Measurements from ENCODE around the gene INF2. TPM values are rescaled to one million over a fixed set of nuclear protein-coding genes. Genes with fewer than 3 reads are reported as not detected.

Gene INF2
- total and polyA plus RNA-seq, 4 donors: 22.8 to 72.8 (median 44.0) TPM

DNA sequence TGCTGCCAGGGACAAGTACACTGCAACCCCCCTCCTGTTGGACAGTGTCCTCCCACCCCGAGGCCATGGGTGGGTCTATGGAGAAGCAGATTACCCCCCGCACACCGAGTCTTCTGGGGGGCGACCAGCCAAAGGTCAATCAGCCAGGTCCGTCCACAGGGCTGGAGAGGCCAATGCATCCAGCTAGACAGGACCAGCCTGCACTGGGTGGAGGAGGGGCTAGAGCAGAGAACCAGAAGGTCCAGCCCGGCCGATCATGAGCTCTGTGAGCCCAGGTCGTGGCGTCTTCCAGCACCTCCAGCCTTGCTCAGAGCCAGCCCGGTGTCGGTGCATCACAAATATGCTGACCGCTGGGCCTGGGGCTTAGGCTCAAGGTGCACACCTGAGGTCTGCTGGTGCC is 26.5 kb downstream of the INF2 start:
- Histone ChIP-seq H3K4me1 (ENCODE audit: control insufficient read depth, insufficient read depth, low read length) (peaks cover 4% of the 10 kb centered on the region), H3K27me3 (ENCODE audit: control insufficient read depth, insufficient read depth, low read length) (no peaks in the 10 kb centered on the region), H3K36me3 (ENCODE audit: control insufficient read depth, insufficient read depth, low read length) (peaks cover 80% of the 10 kb centered on the region), H3K9me3 (ENCODE audit: control insufficient read depth, insufficient read depth, low read length) (no peaks in the 10 kb centered on the region), H3K27ac (ENCODE audit: low read depth, low read length) (no peak overlapping the region), H3K4me3 (ENCODE audit: low read depth, low read length) (no peak overlapping the region)
- DNase-seq (ENCODE audit: low read depth in 4 of 6, low spot score in 6 of 6): no peak
- WGBS (ENCODE audit: insufficient coverage): 98% methylated on average over 11 of the region's 12 CpGs

DNA sequence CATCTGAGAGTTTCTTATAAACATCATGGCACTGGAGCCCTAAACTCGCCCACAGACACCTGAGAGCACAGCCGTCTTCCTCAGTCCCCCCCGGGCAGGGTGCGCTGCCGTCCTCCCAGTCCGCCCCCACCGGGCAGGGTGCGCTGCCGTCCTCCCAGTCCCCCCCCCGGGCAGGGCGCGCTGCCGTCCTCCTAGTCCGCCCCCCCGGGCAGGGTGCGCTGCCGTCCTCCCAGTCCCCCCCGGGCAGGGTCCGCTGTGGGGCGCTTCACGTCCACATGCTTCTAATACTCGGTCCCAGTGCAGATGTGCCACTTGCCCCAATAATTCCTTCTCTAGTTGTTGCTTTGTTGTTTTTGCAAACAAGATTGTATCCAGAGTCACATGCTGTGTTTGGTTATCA is 27.7 kb downstream of the INF2 start:
- Histone ChIP-seq H3K36me3 (ENCODE audit: control insufficient read depth, insufficient read depth, low read length) (peaks cover 72% of the 10 kb centered on the region), H3K4me1 (ENCODE audit: control insufficient read depth, insufficient read depth, low read length) (peaks cover 4% of the 10 kb centered on the region), H3K27ac (ENCODE audit: low read depth, low read length) (no peak overlapping the region), H3K27me3 (ENCODE audit: control insufficient read depth, insufficient read depth, low read length) (no peaks in the 10 kb centered on the region), H3K4me3 (ENCODE audit: low read depth, low read length) (no peak overlapping the region), H3K9me3 (ENCODE audit: control insufficient read depth, insufficient read depth, low read length) (no peaks in the 10 kb centered on the region)
- no peak for DNase-seq (ENCODE audit: low read depth in 4 of 6, low spot score in 6 of 6)
- WGBS (ENCODE audit: insufficient coverage): 93% methylated on average over 4 of the region's 22 CpGs

GRCh38 chr14:104717646-104718045 is 28.2 kb downstream of the INF2 start:
- H3K9me3 ChIP-seq (ENCODE audit: control insufficient read depth, insufficient read depth, low read length): no peaks in the 10 kb centered on the region
- no peak overlapping the region for H3K27ac ChIP-seq (ENCODE audit: low read depth, low read length)
- H3K27me3 ChIP-seq (ENCODE audit: control insufficient read depth, insufficient read depth, low read length): no peaks in the 10 kb centered on the region
- peaks cover 4% of the 10 kb centered on the region for H3K4me1 ChIP-seq (ENCODE audit: control insufficient read depth, insufficient read depth, low read length)
- H3K36me3 ChIP-seq (ENCODE audit: control insufficient read depth, insufficient read depth, low read length): peaks cover 69% of the 10 kb centered on the region
- no peak overlapping the region for H3K4me3 ChIP-seq (ENCODE audit: low read depth, low read length)
- 45% methylated on average over 19 of the region's 20 CpGs for WGBS (ENCODE audit: insufficient coverage)
- DNase-seq (ENCODE audit: low read depth in 4 of 6, low spot score in 6 of 6): peak in 1 of 6 donors; percentile 22

GRCh38 chr14:104718147-104718546 is 28.7 kb downstream of the INF2 start:
- Histone ChIP-seq H3K9me3 (ENCODE audit: control insufficient read depth, insufficient read depth, low read length) (no peaks in the 10 kb centered on the region), H3K4me1 (ENCODE audit: control insufficient read depth, insufficient read depth, low read length) (peaks cover 6% of the 10 kb centered on the region), H3K27ac (ENCODE audit: low read depth, low read length) (no peak overlapping the region), H3K4me3 (ENCODE audit: low read depth, low read length) (no peak overlapping the region), H3K27me3 (ENCODE audit: control insufficient read depth, insufficient read depth, low read length) (peaks cover under 1% of the 10 kb centered on the region), H3K36me3 (ENCODE audit: control insufficient read depth, insufficient read depth, low read length) (peaks cover 64% of the 10 kb centered on the region)
- DNase-seq (ENCODE audit: low read depth in 4 of 6, low spot score in 6 of 6): no peak
- 63% methylated on average over 10 of the region's 10 CpGs for WGBS (ENCODE audit: insufficient coverage)

GRCh38 chr14:104718871-104719270 is 29.5 kb downstream of the INF2 start:
- no peak for DNase-seq (ENCODE audit: low read depth in 4 of 6, low spot score in 6 of 6)
- 92% methylated on average over 11 of the region's 11 CpGs for WGBS (ENCODE audit: insufficient coverage)
- H3K4me3 ChIP-seq (ENCODE audit: low read depth, low read length): no peak overlapping the region
- no peaks in the 10 kb centered on the region for H3K9me3 ChIP-seq (ENCODE audit: control insufficient read depth, insufficient read depth, low read length)
- peaks cover 57% of the 10 kb centered on the region for H3K36me3 ChIP-seq (ENCODE audit: control insufficient read depth, insufficient read depth, low read length)
- H3K27ac ChIP-seq (ENCODE audit: low read depth, low read length): no peak overlapping the region
- peaks cover 12% of the 10 kb centered on the region for H3K4me1 ChIP-seq (ENCODE audit: control insufficient read depth, insufficient read depth, low read length)
- H3K27me3 ChIP-seq (ENCODE audit: control insufficient read depth, insufficient read depth, low read length): peaks cover 3% of the 10 kb centered on the region

DNA sequence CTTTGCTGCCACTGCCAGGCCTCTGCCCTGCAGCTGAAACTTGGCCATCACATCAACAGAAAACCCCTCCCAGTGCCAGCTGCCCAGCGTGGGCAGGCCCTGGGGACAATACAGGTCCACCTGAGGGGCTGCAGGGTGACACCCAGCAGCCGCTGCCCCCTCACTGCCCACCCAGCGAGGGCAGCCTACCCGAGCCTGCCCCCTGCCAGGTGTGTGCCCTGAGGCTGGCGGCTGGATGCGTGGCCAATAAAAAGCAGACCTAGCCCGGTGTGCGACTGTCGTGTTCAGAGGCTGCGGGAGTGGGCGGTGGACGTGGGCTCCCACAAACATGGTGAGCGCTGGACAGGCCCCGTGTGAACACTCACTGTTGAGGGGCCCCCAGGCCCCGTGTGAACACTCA is 29.9 kb downstream of the INF2 start:
- no peak overlapping the region for H3K4me3 ChIP-seq (ENCODE audit: low read depth, low read length)
- H3K9me3 ChIP-seq (ENCODE audit: control insufficient read depth, insufficient read depth, low read length): no peaks in the 10 kb centered on the region
- peaks cover 52% of the 10 kb centered on the region for H3K36me3 ChIP-seq (ENCODE audit: control insufficient read depth, insufficient read depth, low read length)
- H3K27me3 ChIP-seq (ENCODE audit: control insufficient read depth, insufficient read depth, low read length): peaks cover 3% of the 10 kb centered on the region
- DNase-seq (ENCODE audit: low read depth in 4 of 6, low spot score in 6 of 6): no peak
- peaks cover 14% of the 10 kb centered on the region for H3K4me1 ChIP-seq (ENCODE audit: control insufficient read depth, insufficient read depth, low read length)
- 90% methylated on average over 15 of the region's 15 CpGs for WGBS (ENCODE audit: insufficient coverage)
- no peak overlapping the region for H3K27ac ChIP-seq (ENCODE audit: low read depth, low read length)

- WGBS (ENCODE audit: insufficient coverage): 87% methylated on average over 12 of the region's 18 CpGs
- H3K27ac ChIP-seq (ENCODE audit: low read depth, low read length): no peak overlapping the region
- peaks cover 3% of the 10 kb centered on the region for H3K27me3 ChIP-seq (ENCODE audit: control insufficient read depth, insufficient read depth, low read length)
- H3K4me1 ChIP-seq (ENCODE audit: control insufficient read depth, insufficient read depth, low read length): peaks cover 33% of the 10 kb centered on the region
- H3K9me3 ChIP-seq (ENCODE audit: control insufficient read depth, insufficient read depth, low read length): no peaks in the 10 kb centered on the region
- no peak for DNase-seq (ENCODE audit: low read depth in 4 of 6, low spot score in 6 of 6)
- H3K4me3 ChIP-seq (ENCODE audit: low read depth, low read length): no peak overlapping the region
- peaks cover 34% of the 10 kb centered on the region for H3K36me3 ChIP-seq (ENCODE audit: control insufficient read depth, insufficient read depth, low read length)
Observed at GRCh38 chr14:104721505-104722431, 32.4 kb downstream of the INF2 start.

GRCh38 chr14:104722938-104723650 is 33.7 kb downstream of the INF2 start:
- Histone ChIP-seq H3K27ac (ENCODE audit: low read depth, low read length) (no peak overlapping the region), H3K4me3 (ENCODE audit: low read depth, low read length) (no peak overlapping the region), H3K9me3 (ENCODE audit: control insufficient read depth, insufficient read depth, low read length) (no peaks in the 10 kb centered on the region), H3K27me3 (ENCODE audit: control insufficient read depth, insufficient read depth, low read length) (peaks cover 3% of the 10 kb centered on the region), H3K4me1 (ENCODE audit: control insufficient read depth, insufficient read depth, low read length) (peaks cover 33% of the 10 kb centered on the region), H3K36me3 (ENCODE audit: control insufficient read depth, insufficient read depth, low read length) (peaks cover 30% of the 10 kb centered on the region)
- no peak for DNase-seq (ENCODE audit: low read depth in 4 of 6, low spot score in 6 of 6)
- WGBS (ENCODE audit: insufficient coverage): 50% methylated on average over 26 of the region's 26 CpGs

DNA sequence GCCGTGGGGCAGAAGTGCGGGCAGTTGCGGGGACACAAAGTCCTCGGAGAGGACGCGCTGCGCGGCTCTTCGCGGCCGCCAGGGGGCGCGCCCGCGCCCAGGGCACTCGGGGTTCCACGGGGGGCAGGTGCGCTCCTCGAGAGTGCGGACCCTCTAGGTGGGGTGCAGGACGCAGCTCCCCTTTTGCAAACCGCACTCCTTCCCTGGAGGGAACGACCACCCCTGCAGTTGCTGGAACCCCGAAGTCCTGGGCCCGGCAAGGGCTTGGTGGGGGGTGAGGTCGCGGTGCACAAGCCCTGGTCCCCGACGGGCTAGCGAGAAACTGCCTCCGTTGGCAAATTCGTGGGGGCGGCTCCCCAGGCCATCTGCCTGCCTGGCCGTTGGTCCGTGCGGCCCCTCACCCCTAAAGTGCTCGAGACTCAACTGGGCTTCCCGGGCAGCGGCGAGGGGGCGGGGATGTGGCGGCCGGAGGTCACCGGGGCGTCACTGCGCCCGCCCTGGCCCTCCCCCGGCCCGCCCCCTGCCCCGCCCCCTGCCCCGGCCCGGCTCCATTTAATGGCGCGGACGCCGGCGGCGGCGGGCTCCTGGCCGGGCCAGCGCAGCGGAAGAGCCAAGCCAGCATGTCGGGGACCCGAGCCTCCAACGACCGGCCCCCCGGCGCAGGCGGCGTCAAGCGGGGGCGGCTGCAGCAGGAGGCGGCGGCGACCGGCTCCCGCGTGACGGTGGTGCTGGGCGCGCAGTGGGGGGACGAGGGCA is 34.4 kb downstream of the INF2 start, which contains the start of gene ADSS1:
TSS of gene ADSS1 (plus strand) at position 579 of the 756 bp plus-strand sequence. CDS start at position 621, 42 bp downstream.
- no peaks in the 10 kb centered on the region for H3K9me3 ChIP-seq (ENCODE audit: control insufficient read depth, insufficient read depth, low read length)
- peak in 2 of 6 donors; percentile 47 to 66 for DNase-seq (ENCODE audit: low read depth in 4 of 6, low spot score in 6 of 6)
- H3K36me3 ChIP-seq (ENCODE audit: control insufficient read depth, insufficient read depth, low read length): peaks cover 23% of the 10 kb centered on the region
- peak within 1 kb of the TSS; percentile 42 for H3K4me3 ChIP-seq (ENCODE audit: low read depth, low read length)
- H3K4me1 ChIP-seq (ENCODE audit: control insufficient read depth, insufficient read depth, low read length): peaks cover 30% of the 10 kb centered on the region
- WGBS (ENCODE audit: insufficient coverage): 1% methylated on average over 78 of the region's 82 CpGs
- H3K27ac ChIP-seq (ENCODE audit: low read depth, low read length): no peak within 1 kb of the TSS
- H3K27me3 ChIP-seq (ENCODE audit: control insufficient read depth, insufficient read depth, low read length): peaks cover 3% of the 10 kb centered on the region

All from spinal cord (tissue), 10 donors.